ENCODE results near the gene LAMA1. TPM values are rescaled to one million over a fixed set of nuclear protein-coding genes. Genes with fewer than 3 reads are reported as not detected.

LAMA1 gene
- total RNA-seq, 1 experiment from 2014 or later: not detected

DNA sequence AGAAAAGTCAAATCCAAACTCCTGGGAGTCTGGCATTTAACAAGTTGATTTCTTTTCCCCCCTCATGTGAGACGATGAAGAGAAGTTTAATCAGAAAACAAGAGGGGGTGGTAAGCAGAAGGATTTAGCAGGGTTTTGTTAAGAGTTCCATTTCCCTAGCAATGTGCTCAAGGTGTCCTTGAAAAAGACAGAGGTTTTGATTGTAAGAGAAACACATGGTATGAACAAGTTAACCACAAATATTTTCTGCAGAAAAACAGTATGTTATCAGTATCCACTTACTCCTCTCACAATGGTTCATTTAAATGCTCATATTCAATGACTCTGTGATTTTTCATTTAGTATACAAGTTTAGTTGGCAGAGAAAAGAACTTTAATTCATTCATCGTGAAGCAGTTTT lies 26.8 kb downstream of the LAMA1 start:
- no peak overlapping the region for H3K4me2 ChIP-seq (ENCODE audit: low read length)

DNA sequence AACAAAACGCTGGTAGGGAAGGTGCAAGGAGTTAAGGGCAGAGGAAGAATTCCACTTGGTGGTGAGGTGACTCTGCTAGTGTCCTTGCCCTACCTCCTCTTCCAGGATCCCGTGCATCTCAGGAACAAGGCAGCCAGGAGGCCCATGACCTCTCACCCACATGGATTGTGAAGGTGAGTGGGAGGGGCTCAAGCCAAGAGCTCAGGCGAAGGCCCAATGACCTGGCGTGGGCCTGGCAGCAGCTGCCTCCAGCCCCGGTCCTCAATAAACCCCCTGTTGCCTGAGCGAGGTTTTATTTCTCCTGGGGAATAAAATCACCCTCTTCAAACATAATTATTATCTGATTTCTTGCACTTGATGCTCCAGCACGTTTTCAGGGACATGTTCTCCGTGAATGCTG lies 28.2 kb downstream of the LAMA1 start:
- DNase-seq (no peak), ATAC-seq (no peak)
- Histone ChIP-seq H3K9me3 (ENCODE audit: low read length) (no peaks in the 10 kb centered on the region), H3K27ac (ENCODE audit: low read length) (no peak overlapping the region), H3K27me3 (ENCODE audit: low read length) (peaks cover 87% of the 10 kb centered on the region), H3K79me2 (ENCODE audit: low read length) (no peaks in the 10 kb centered on the region), H3K36me3 (ENCODE audit: low read depth, low read length) (no peaks in the 10 kb centered on the region), H3K9ac (ENCODE audit: low read length) (no peak overlapping the region), H3K4me3 (ENCODE audit: low read length) (no peak overlapping the region), H3K4me2 (ENCODE audit: low read length) (no peak overlapping the region), H2AFZ (ENCODE audit: low read length) (no peak overlapping the region), H3F3A (ENCODE audit: low read length, unreplicated experiment) (no peaks in the 10 kb centered on the region), H3K4me1 (ENCODE audit: insufficient read depth, low read length) (no peaks in the 10 kb centered on the region), H3K9me2 (replicated peaks; ENCODE audit: low read length) (no peaks in the 10 kb centered on the region), H4K20me1 (ENCODE audit: low read length) (no peaks in the 10 kb centered on the region)
- ChIA-PET POLR2A (ENCODE audit: unreplicated experiment) (no interaction called here), CTCF (no interaction called here)
- intact Hi-C loops (cut with micrococcal nuclease): no loop called here
- no peak for TF ChIP-seq EZH2 (IDR thresholded peaks at IDR 0.05; ENCODE audit: low read length, unreplicated experiment)
- TF ChIP-seq, protein P1, sequence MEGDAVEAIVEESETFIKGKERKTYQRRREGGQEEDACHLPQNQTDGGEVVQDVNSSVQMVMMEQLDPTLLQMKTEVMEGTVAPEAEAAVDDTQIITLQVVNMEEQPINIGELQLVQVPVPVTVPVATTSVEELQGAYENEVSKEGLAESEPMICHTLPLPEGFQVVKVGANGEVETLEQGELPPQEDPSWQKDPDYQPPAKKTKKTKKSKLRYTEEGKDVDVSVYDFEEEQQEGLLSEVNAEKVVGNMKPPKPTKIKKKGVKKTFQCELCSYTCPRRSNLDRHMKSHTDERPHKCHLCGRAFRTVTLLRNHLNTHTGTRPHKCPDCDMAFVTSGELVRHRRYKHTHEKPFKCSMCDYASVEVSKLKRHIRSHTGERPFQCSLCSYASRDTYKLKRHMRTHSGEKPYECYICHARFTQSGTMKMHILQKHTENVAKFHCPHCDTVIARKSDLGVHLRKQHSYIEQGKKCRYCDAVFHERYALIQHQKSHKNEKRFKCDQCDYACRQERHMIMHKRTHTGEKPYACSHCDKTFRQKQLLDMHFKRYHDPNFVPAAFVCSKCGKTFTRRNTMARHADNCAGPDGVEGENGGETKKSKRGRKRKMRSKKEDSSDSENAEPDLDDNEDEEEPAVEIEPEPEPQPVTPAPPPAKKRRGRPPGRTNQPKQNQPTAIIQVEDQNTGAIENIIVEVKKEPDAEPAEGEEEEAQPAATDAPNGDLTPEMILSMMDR (conservative IDR thresholded peaks at IDR 0.05; ENCODE audit: low read depth, low read length): no peak
- TF ChIP-seq EZH2phosphoT487 (IDR thresholded peaks at IDR 0.05; ENCODE audit: borderline replicate concordance, low read length): no peak
- no TSS peak for BruUV-seq (replicated peaks)

More for the DNA sequence above, 26.8 kb downstream of the LAMA1 start:
- H3K27ac ChIP-seq (ENCODE audit: low read length): no peak overlapping the region
- no peaks in the 10 kb centered on the region for H3K9me3 ChIP-seq (ENCODE audit: low read length)
- no peak overlapping the region for H2AFZ ChIP-seq (ENCODE audit: low read length)
- TF ChIP-seq, protein P1 (conservative IDR thresholded peaks at IDR 0.05; ENCODE audit: low read depth, low read length): no peak
- TF ChIP-seq EZH2phosphoT487 (IDR thresholded peaks at IDR 0.05; ENCODE audit: borderline replicate concordance, low read length) (no peak), EZH2 (IDR thresholded peaks at IDR 0.05; ENCODE audit: low read length, unreplicated experiment) (no peak)
- ATAC-seq (no peak), DNase-seq (no peak)
- H3K9ac ChIP-seq (ENCODE audit: low read length): no peak overlapping the region
- intact Hi-C loops (cut with micrococcal nuclease): no loop called here
- H3K27me3 ChIP-seq (ENCODE audit: low read length): peaks cover 90% of the 10 kb centered on the region
- ChIA-PET POLR2A (ENCODE audit: unreplicated experiment) (no interaction called here), CTCF (interaction anchor here (0.7 kb wide), 1 partner anchor 1345 kb away, joined by 3 read pairs; no protein-coding TSS in a partner anchor)
- H4K20me1 ChIP-seq (ENCODE audit: low read length): no peaks in the 10 kb centered on the region
- H3K9me2 ChIP-seq (replicated peaks; ENCODE audit: low read length): no peaks in the 10 kb centered on the region
- H3F3A ChIP-seq (ENCODE audit: low read length, unreplicated experiment): no peaks in the 10 kb centered on the region
- no peak overlapping the region for H3K4me3 ChIP-seq (ENCODE audit: low read length)
- no peaks in the 10 kb centered on the region for H3K79me2 ChIP-seq (ENCODE audit: low read length)
- H3K36me3 ChIP-seq (ENCODE audit: low read depth, low read length): no peaks in the 10 kb centered on the region
- BruUV-seq (replicated peaks): no TSS peak
- H3K4me1 ChIP-seq (ENCODE audit: insufficient read depth, low read length): no peaks in the 10 kb centered on the region

DNA sequence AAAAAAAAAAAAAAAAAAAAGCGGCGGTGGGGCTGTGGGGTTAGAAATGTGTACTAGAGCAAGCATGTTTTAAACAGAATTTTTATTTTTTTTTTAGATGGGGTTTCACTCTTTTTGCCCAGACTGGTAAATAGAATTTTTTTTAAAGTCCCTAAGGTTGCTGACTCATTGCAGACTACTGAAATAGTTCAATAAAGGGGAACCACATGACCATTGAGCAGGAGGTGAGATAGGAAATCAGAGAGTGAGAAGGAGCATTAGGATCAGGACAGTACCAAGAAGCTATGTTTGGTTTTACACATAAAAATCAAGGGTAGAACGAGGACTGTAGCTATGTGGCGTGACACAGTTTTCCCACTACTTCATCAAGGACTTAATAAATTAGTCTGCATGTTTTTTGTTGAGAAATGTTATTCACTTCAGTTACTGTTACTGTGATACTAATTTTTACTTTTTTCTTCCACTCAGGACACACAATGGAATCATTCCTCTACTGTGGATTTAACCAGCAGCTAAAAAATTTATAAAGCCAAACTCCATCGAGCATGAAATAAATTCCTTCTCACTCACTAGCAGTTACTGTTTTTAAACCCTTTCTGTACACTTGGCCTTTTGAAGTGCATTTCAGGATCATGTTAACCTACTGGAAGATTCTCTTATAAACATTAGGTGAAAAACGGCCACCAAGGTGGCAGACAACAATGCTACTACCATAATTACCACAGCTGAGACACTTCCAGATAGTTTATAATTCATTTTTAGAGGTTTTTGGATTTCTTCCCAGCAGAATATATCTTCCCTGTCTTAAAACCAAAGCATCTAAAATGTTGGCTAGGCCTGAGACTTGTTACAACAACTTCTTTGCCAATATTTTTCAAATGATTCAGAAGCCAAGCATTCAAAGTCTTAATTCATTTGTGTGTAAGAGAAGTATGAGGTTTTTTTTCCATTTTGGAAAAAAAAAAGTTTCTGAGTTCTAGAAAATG lies 33.2 kb downstream of the LAMA1 start:
- Histone ChIP-seq H3F3A (ENCODE audit: low read length, unreplicated experiment) (no peaks in the 10 kb centered on the region), H3K4me1 (ENCODE audit: insufficient read depth, low read length) (no peaks in the 10 kb centered on the region), H3K79me2 (ENCODE audit: low read length) (no peaks in the 10 kb centered on the region), H4K20me1 (ENCODE audit: low read length) (no peaks in the 10 kb centered on the region), H2AFZ (ENCODE audit: low read length) (no peak overlapping the region), H3K27ac (ENCODE audit: low read length) (no peak overlapping the region), H3K9me3 (ENCODE audit: low read length) (no peaks in the 10 kb centered on the region; the same call in 1 of the 2 replicates), H3K9ac (ENCODE audit: low read length) (no peak overlapping the region), H3K36me3 (ENCODE audit: low read depth, low read length) (no peaks in the 10 kb centered on the region), H3K9me2 (replicated peaks; ENCODE audit: low read length) (no peaks in the 10 kb centered on the region), H3K27me3 (ENCODE audit: low read length) (peaks cover 77% of the 10 kb centered on the region), H3K4me3 (ENCODE audit: low read length) (no peak overlapping the region), H3K4me2 (ENCODE audit: low read length) (no peak overlapping the region)
- ChIA-PET CTCF (no interaction called here), POLR2A (ENCODE audit: unreplicated experiment) (interaction anchor here (0.5 kb wide), 1 partner anchor 15 kb away, joined by 3 read pairs; no protein-coding TSS in a partner anchor)
- no TSS peak for BruUV-seq (replicated peaks)
- no peak for ATAC-seq
- DNase-seq: no peak
- intact Hi-C loops (cut with micrococcal nuclease): no loop called here
- no peak for TF ChIP-seq EZH2phosphoT487 (IDR thresholded peaks at IDR 0.05; ENCODE audit: borderline replicate concordance, low read length)
- TF ChIP-seq EZH2 (IDR thresholded peaks at IDR 0.05; ENCODE audit: low read length, unreplicated experiment): no peak
- TF ChIP-seq, protein P1 (conservative IDR thresholded peaks at IDR 0.05; ENCODE audit: low read depth, low read length): no peak
